ENCODE measurements around the gene NSUN3. TPM values are rescaled to one million over a fixed set of nuclear protein-coding genes. Genes with fewer than 3 reads are reported as not detected.
A peak's percentile ranks its signal among the peaks of the same experiment; 100 is the strongest.

The NSUN3 gene
- polyA plus RNA-seq, 1 of the 3 experiments (the other 2 are of a cell fraction) = 2.9 TPM

GRCh38 chr3:94114666-94115065, 51.8 kb downstream of the NSUN3 start:
- Histone ChIP-seq H3K4me3 (ENCODE audit: low read depth in 2 of 2, low read length in 1 of 2) (no peak overlapping the region), H3K27ac (ENCODE audit: low read depth in 2 of 2, low read length in 1 of 2) (peak overlapping the region in 1 of 2 experiments; percentile 84; a peak in 2 of 4 replicates), H3F3A (replicated peaks; ENCODE audit: insufficient read depth) (no peaks in the 10 kb centered on the region), H3K27me3 (ENCODE audit: insufficient read depth) (no peaks in the 10 kb centered on the region), H3K79me2 (ENCODE audit: insufficient read depth) (no peaks in the 10 kb centered on the region), H3K36me3 (replicated peaks in 1 of 2; ENCODE audit: control insufficient read depth in 1 of 2, insufficient read depth in 2 of 2, low read length in 1 of 2) (peaks cover 8 to 14% of the 10 kb centered on the region in 2 experiments), H2AFZ (ENCODE audit: low read depth) (no peak overlapping the region), H3K9me2 (no peaks in the 10 kb centered on the region), H4K20me1 (ENCODE audit: insufficient read depth) (no peaks in the 10 kb centered on the region), H3K4me2 (no peak overlapping the region), H3K4me1 (ENCODE audit: control insufficient read depth in 1 of 2, insufficient read depth in 2 of 2, low read depth in 1 of 2, low read length in 1 of 2) (peaks cover 17 to 27% of the 10 kb centered on the region in 2 experiments; a peak in 3 of 4 replicates), H3K9me3 (no peaks in the 10 kb centered on the region), H3K9ac (no peak overlapping the region)
- peak; percentile 38 for DNase-seq
- ChIA-PET POLR2A (interaction anchor here (0.6 to 1.2 kb wide), 2 partner anchors 52 to 348 kb away, joined by 3 to 5 read pairs; partner anchors contain the start of genes DHFR2 and NSUN3), CTCF (interaction anchor here (0.7 to 2.7 kb wide), 10 partner anchors 9 to 815 kb away, joined by 3 to 12 read pairs (median 4); no protein-coding TSS in a partner anchor)
- WGBS (ENCODE audit: low lambda C conversion rate) = 40% methylated on average over 5 of the region's 5 CpGs
- peak; percentile 47 for TF ChIP-seq GATA2 (CRISPR knock-in tag; IDR thresholded peaks at IDR 0.05)
- TF ChIP-seq MAX (IDR thresholded peaks at IDR 0.05; ENCODE audit: low read depth) = no peak
- peak; percentile 80 for TF ChIP-seq RCOR1 (IDR thresholded peaks at IDR 0.05; ENCODE audit: low read length)
- TF ChIP-seq TEAD4 (IDR thresholded peaks at IDR 0.05; ENCODE audit: borderline replicate concordance, insufficient read depth) = no peak
- no peak for TF ChIP-seq REST (IDR thresholded peaks at IDR 0.05; ENCODE audit: low read depth, low read length)
- 0 out of 2 replicates have a peak, but pooled peaks have one; percentile 32 for TF ChIP-seq USF1 (IDR thresholded peaks at IDR 0.05; ENCODE audit: borderline replicate concordance, low read depth)
- TF ChIP-seq SIN3A (IDR thresholded peaks at IDR 0.05; ENCODE audit: borderline replicate concordance, low read depth, low read length) = no peak
- peak; percentile 47; the same call in 1 of the 2 replicates for TF ChIP-seq POLR2AphosphoS5 (IDR thresholded peaks at IDR 0.05; ENCODE audit: low read depth, low read length)
- TF ChIP-seq TCF12 (IDR thresholded peaks at IDR 0.05) = peak; percentile 90
- peak in 1 of 2 experiments; percentile 86; a peak in 2 of 4 replicates for TF ChIP-seq EP300 (IDR thresholded peaks at IDR 0.05; ENCODE audit: borderline replicate concordance in 1 of 2, low read depth in 1 of 2, low read length in 1 of 2)
- peak; percentile 93 for TF ChIP-seq FOXJ3 (CRISPR knock-in tag; IDR thresholded peaks at IDR 0.05)
- TF ChIP-seq CHD2 (IDR thresholded peaks at IDR 0.05; ENCODE audit: low read length, partially characterized antibody) = peak; percentile 77
